GM18505 (cell line): ENCODE measurements around the gene OTUB1.

Experiments used
- ATAC-seq: cut with Tn5 transposase; IDR thresholded peaks from one replicate; pipeline ENCODE4 v1.9.1; 2021; ENCODE audit not compliant: unreplicated experiment
- POLR2A ChIP-seq: IDR thresholded peaks from 4 replicates; pipeline ENCODE4 v1.6.1; 2011; ENCODE audit warnings: borderline replicate concordance; ENCODE audit not compliant: insufficient read depth, insufficient read length; ENCODE audit errors: extremely low read depth

The OTUB1 gene

DNA sequence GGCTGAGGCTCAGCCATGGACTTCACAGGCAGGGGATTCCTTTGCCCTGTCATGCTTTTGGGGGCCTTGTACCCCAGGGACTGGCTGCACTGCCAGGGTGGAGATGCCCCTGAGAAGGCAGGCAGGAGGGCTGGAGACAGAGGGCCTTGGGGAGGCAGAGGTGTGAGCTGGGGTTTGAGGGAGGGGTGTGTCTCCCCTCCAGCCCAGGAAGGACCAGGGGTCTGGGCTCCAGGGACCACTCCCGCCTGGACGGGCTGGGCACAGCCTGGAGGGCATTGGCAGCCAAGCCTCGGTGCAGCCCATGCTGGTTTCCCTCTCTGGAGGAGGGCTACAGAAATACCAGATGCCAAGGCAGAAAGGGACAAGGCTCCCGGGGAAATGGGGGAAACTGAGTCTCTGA is 19.5 kb downstream of the OTUB1 start:
- no peak for TF ChIP-seq POLR2A
- no peak for ATAC-seq

DNA sequence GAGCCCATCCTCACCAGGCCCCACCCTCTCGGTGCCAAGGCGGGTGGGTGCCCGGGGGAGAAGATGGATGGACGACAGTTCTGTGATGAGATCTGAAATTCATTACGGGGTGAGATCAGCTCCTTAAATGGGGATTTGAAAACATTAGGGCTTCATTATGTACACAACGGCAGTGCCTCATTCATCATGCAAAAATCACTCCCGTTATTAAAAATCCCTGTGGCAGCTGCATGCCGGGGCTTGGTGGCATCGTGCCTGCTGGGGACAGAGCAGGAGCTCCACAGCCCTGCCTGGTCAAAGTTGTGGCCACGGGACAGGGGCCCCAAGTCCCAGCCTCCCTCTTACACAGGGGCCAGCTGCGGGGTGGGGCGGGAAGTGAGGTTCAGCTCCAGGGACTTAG is 20.2 kb downstream of the OTUB1 start:
- no peak for ATAC-seq
- no peak for TF ChIP-seq POLR2A

DNA sequence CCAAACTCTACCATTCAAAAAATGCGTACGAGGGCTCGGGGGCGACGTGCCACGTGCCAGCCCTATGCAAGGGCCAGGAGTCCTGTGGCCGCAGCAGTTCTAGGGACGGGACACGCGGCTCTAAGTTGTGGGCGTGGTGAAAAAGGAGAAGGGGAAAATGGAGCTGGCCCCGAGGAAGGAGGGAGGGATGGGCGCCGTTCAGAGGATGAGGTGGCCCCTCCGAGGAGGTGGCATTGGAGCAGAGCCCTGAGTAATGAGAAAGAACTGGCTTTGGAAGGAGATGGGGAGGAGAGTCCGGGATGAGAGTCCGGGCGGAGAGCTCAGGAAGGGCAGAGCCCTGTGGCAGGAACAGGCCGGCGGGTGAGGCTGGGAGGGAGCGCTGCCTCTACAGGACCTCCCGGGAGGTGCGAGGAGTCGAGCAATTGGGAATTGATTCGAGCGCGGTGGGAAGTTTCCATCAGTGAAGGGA is 21.0 kb downstream of the OTUB1 start:
- no peak for ATAC-seq
- no peak for TF ChIP-seq POLR2A

DNA sequence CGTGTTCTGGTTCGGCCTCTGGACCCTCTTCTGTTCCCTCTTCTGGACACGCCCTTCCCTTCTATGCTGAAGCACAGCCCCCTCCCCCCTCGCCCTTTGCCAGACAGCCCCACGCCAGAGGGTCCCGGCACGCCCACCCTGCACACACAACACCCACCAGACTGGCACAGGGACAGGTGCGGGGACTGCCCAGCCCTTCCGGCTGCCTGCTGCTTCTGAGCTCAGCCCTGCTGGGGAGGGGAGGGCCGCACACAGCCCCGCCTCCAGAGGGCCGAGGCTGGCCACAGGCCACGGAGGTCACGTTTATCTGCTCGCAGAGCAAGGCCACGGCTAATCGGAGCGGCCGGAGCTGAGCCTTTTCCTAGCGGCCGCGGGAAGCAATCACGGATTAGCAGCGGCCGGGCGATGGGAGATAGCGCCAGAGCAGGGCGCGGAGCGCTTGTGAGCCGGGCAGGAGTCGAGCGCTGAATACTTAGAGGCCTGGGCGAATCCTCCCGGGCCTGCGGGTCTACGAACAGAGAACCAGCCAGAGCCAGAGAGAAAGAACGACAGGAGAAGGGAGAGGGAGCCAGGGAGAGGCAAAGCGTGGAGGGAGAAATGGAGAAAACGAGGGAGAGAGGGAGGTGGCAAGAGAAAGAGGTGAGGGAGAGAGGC is 21.5 kb downstream of the OTUB1 start:
- no peak for TF ChIP-seq POLR2A
- no peak for ATAC-seq

DNA sequence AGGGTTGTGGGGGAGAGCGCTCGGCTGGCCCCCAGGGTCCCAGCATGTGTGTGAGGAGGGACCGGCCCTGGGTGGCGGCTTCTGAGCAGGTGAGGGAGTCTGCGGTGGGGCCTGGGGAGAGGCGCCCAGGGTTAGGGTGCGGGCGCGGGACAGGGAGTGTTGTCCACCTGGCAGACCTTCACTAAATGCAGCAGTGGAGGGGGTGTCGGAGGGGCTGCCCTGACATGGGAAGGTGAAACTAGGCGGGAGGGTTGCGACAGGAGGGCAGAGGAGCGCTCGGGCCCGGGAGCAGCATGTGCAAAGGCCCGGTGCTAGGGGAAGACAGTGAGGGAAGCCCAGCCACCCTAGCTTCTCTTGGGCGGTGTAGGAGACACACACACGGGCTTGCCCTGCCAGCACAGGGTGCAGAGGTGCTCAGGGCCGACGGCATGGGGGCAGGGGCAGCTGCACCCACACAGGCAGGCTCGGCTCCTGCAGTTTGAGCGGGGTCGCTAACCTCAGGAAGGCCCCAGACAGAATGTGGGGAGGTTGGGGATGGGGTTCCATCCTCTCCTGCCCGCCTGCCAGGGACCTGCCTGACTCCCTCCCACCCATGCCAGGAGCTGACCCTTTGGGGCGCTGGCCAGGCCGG is 22.2 kb downstream of the OTUB1 start:
- ATAC-seq = no peak
- TF ChIP-seq POLR2A = no peak

DNA sequence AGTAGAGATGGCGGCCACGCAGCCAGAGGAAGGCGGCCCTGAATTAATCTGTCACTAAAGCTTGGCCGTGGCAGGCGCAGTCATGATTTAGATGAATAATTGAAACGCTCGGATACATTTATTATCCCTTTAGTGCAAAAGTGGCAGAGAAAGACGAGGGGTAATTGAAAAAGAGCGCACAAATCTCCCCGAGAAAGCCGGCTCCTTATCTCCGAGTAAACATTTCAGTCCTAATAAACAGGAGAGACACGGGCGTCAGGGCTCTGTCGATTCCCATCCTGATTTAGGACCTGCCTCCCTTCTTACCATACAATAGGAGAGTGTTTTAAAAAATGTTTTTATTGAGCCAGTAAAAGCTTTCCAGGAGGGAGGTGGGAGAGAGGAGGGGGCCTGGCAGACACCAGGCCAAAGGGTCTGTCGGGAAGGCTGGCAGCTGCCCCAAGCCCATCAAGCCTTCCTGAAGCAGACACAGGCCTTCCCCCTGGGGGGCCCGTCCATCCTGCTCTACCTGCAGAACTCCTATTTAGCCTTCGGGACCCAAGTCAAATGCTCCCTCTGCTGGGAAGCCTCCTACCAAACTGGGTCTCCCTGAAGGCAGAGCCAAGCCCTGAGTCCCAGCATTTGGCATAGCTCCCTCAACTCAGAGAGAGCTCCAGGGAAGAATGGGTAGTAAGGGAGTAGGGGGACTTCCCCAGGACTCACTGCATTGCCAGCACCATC is 22.8 kb downstream of the OTUB1 start:
- no peak for TF ChIP-seq POLR2A
- ATAC-seq = no peak

DNA sequence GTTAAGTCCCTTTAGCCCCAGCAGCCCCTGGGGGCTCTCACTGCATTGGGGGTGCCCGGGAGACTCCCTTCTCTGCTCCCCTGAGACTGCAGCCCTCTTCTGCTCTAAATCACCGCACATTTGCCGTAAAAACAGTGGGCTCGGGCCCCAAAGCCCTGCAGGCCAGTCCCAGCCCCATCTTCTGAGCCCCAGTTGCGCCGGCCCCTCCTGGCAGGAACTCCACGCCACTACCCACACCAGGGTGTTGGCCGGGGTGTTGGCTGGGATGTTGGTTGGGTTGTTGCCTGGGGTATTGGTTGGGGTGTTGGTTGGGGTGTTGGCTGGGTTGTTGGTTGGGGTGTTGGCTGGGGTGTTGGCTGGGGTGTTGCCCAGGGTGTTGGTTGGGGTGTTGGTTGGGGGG is 23.5 kb downstream of the OTUB1 start:
- no peak for TF ChIP-seq POLR2A
- ATAC-seq = no peak

DNA sequence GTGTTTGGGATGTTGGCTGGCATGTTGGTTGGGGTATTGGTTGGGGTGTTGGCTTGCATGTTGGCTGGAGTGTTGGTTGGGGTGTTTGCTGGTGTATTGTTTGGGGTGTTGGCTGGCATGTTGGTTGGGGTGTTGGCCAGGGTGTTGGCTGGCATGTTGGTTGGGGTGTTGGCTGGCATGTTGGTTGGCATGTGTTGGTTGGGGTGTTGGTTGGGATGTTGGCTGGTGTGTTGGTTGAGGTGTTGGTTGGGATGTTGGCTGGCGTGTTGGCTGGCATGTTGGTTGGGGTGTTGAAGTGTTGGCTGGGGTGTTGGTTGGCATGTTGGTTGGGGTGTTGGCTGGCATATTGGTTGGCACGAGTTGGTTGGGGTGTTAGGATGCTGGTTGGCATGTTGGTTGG is 24.5 kb downstream of the OTUB1 start:
- no peak for ATAC-seq
- no peak for TF ChIP-seq POLR2A

DNA sequence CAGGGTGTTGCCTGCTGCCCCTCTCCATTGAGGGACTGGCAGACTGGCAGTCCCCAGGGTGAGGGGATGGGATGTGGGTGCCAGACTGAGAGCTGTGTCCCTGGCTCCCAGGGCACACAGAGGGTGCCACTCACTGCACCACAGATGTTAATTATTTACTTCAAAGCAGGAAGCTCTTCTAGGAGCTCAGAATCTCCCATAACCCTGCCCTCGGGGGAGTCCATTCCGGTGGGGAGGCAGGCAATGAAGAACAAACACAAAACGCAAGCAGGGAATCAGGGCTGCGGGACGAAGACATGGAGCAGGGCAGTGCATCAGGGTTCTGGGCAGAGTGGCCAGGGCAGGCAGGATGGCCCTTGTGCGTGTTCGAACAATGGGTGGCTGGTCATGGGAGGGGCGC is 25.1 kb downstream of the OTUB1 start:
- TF ChIP-seq POLR2A = no peak
- no peak for ATAC-seq

DNA sequence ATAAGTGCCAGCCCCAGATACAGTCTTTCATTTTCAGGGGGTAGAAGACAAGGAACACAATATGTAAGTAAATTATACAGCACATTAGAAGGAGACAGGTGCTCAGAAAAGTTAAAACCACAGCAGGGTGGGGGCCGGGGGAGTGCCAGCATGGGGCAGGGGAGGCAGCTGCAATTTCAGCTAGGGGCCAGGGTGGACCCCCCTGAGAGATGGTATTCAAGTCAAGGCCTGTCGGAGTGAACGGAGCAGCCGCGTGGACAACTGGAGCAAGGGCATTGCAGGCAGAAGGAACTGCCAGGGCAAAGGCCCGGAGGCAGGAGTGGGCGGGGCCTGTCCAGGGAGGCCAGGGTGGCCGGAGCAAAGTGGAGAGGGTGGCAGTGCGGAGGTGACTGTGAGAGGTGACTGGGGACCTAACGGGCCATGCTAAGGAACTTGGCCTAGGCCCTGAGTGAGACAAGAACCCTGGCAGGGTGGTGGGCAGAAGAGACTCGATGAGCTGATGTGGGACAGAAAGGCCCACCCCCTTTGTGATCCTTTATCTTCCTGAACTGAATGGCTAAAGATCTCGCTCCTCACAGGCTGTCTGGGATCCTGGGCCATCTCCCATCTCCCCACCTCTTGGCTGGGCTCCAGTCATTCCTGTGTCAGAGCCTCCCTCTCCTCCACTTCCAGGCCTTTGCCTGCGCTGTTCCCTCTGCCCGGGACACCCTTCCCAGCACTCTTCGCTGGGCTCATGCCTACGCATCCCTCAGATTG is 27.1 kb downstream of the OTUB1 start:
- no peak for ATAC-seq
- TF ChIP-seq POLR2A = no peak

DNA sequence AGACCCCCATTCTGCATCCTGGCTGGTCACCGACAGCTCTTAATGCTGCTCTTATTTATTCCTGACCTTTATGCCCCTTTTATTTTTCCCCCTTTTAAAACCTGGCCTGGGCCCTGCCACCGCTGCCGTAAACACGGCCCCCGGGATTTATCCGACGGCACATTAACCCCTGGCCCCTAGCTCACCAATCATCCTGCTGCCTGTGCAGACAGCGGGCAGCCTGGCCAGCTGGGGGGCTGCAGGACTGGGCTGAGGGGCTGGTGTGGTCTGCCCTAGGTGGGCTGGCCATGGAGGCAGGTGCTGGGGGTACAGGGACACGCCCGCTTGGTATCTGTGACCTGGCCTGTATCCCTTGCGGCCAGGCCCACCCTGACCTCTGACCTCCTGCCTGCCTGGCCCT is 28.1 kb downstream of the OTUB1 start:
- ATAC-seq = no peak
- no peak for TF ChIP-seq POLR2A

DNA sequence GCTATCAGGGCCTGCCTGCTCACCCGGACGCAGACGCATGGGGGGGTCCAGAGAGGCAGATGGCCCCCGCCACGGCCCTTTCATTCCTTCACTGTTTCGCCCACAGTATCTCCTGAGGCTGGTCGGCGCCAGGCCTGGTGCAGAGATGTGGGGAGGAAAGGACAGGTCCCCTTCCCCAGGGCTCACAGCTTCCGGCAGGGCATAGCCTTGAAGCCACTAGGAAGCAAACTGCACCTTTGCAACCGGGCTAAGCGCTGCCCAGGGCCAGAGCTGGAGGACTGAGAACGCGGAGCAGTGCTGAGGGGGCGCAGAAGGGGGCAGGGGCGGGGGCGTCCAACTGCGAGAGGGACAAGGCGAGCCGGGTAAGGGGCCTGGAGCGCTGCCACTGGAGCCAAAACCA is 29.3 kb downstream of the OTUB1 start:
- ATAC-seq = no peak
- TF ChIP-seq POLR2A = no peak

DNA sequence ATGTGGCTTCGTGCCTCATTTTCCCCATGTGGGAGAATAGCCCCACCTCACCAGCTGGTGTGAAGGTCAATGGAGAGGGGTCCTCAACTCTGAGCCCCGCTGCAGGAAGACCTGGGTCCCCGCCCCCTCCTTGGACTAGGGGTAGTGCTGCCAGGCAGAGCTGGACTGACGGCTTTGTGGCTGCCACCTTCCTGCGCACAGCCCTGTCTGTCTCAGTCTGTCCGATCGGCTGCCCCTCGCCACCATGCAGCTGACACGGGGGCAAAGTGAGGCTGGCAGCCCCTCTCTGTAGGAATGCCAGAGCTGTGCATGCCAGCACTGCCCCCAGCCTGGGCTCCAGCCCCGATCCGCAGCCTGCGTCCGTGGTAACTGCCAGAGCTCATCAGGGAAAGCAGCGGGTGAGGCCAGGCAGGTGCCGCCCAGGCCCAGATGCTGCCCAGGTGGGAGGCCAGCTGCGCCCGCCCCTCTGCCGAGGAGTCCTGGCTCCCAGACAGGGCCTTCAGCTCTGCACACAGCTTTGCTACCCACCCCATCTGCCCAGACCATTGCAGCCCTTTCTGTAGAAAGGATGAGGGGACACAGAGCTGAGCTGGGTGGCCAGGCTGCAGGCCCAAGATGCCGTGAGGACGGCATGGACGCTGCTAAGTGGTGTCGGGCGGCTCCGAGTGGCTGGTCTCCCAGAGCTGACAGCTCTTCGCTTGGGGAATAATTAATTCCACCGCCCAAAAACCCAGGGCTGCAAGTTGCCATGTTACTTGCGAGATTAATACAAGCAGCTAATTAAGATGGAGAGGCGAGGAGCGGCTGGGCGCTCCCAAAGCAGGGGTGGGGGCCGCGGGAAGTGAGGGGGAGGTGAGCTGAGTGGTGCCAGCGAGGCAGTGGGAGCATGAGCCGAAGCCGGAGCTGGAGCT is 30.0 kb downstream of the OTUB1 start:
- TF ChIP-seq POLR2A = no peak
- ATAC-seq = no peak

DNA sequence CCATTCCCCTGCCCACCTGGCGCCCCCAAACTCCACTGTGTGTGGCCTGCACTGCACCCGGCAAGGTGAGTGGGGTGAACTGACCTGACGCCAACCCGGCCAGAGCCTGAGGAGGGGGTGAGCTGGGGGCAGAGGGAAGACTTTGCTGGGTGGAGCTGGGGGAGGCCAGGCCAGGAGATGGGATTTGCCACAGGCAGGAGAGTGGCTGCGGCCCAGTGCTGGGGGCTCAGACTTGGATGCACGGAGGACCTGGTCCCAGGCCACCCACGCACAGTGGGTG is 31.6 kb downstream of the OTUB1 start:
- ATAC-seq = no peak
- TF ChIP-seq POLR2A = no peak

DNA sequence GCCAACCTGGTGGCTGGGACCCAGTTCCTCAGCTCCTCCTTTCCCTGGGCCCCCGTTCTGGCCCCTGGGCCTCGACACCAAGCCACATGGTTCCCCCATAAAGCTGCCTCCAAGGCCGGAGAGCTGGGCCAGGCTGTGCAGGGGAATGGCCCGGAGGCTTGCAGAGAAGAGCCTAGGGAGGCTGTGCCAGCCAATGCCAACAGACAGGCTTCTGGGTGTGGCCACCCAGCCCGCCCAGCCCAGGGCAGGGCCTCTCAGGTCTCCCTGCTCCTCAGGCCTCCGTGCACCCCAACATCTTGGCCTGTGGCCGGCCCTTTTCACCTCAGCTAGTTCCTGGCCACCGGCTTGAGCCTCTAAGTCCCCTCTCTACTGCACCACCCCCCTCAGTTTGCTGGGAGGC is 32.1 kb downstream of the OTUB1 start:
- no peak for TF ChIP-seq POLR2A
- ATAC-seq = no peak
